Keratinocyte (primary cell): ENCODE results near the gene OTOF. TPM values are rescaled to one million over a fixed set of nuclear protein-coding genes. Genes with fewer than 3 reads are reported as not detected.
"Not testable (repeated sequence)": the region's sequence is repeated elsewhere in the genome, so short reads cannot be mapped to it uniquely, and the experiment has no call there.

Experiments used
- DNase-seq: peaks from one replicate; pipeline ENCODE4 v3.0.0-alpha.2; 2011; ENCODE audit warnings: low read depth, missing footprints, low spot score
- FAIRE-seq: peaks from 2 replicates; lab custom pipeline; 2011; peaks lifted over from hg19 to GRCh38; lab: Jason Lieb, UNC
- H2AFZ ChIP-seq: 2 replicates; pipeline ENCODE4 v1.6.0; 2012; ENCODE audit warnings: low read length, control low read depth, inconsistent platforms; ENCODE audit not compliant: control insufficient read depth
- H3K27ac ChIP-seq: 2 replicates; pipeline ENCODE4 v1.5.1; 2011; ENCODE audit warnings: low read length; ENCODE audit not compliant: control insufficient read depth, insufficient read depth
- H3K27me3 ChIP-seq: 3 replicates; pipeline ENCODE4 v1.6.0; 2011; ENCODE audit warnings: low read length; ENCODE audit not compliant: control insufficient read depth, insufficient read depth; ENCODE audit errors: extremely low read depth
- H3K36me3 ChIP-seq, 2 experiments: 2 replicates in 1 of 2; 3 replicates in 1 of 2; pipeline ENCODE4 v1.5.1; 2011; ENCODE audit warnings: low read length in 2 of 2, mild to moderate bottlenecking in 1 of 2; ENCODE audit not compliant: control insufficient read depth in 2 of 2, insufficient read depth in 2 of 2; ENCODE audit errors: extremely low read depth in 1 of 2
- H3K4me1 ChIP-seq: 3 replicates; pipeline ENCODE4 v1.5.1; 2011; ENCODE audit warnings: low read length; ENCODE audit not compliant: control insufficient read depth, insufficient read depth; ENCODE audit errors: extremely low read depth
- H3K4me2 ChIP-seq: 3 replicates; pipeline ENCODE4 v1.6.0; 2011; ENCODE audit warnings: low read depth, low read length; ENCODE audit not compliant: control insufficient read depth, insufficient read depth; ENCODE audit errors: extremely low read depth
- H3K4me3 ChIP-seq, 3 experiments: fragments of 200-600 bp in 1 of 3; sonication (generic) in 1 of 3; 2 replicates in 2 of 3; 3 replicates in 1 of 3; pipeline ENCODE4 v1.5.1; 2011 to 2016; ENCODE audit warnings: low read length in 3 of 3, mild to moderate bottlenecking in 3 of 3, control low read depth in 2 of 3, inconsistent platforms in 1 of 3, low read depth in 1 of 3, mixed read lengths in 1 of 3, mixed run types in 1 of 3, moderate library complexity in 1 of 3; ENCODE audit not compliant: control insufficient read depth in 2 of 3, insufficient read depth in 2 of 3; ENCODE audit errors: extremely low read depth in 1 of 3
- H3K79me2 ChIP-seq: 2 replicates; pipeline ENCODE4 v1.6.0; 2012; ENCODE audit warnings: low read length; ENCODE audit not compliant: control insufficient read depth, insufficient read depth
- H3K9ac ChIP-seq: 3 replicates; pipeline ENCODE4 v1.6.0; 2011; ENCODE audit warnings: low read length; ENCODE audit not compliant: control insufficient read depth, insufficient read depth; ENCODE audit errors: extremely low read depth
- H3K9me1 ChIP-seq: 3 replicates; pipeline ENCODE4 v1.6.0; 2011; ENCODE audit warnings: low read length; ENCODE audit not compliant: control insufficient read depth, insufficient read depth; ENCODE audit errors: extremely low read depth
- H3K9me3 ChIP-seq: 2 replicates; pipeline ENCODE4 v1.5.1; 2012; ENCODE audit warnings: low read depth, low read length; ENCODE audit not compliant: control insufficient read depth
- H4K20me1 ChIP-seq: 3 replicates; pipeline ENCODE4 v1.6.0; 2011; ENCODE audit warnings: low read length; ENCODE audit not compliant: control insufficient read depth, insufficient read depth; ENCODE audit errors: extremely low read depth
- EZH2 ChIP-seq: IDR thresholded peaks from one replicate; pipeline ENCODE4 v1.6.1; 2012; ENCODE audit warnings: inconsistent platforms, mild to moderate bottlenecking, low read length, moderate library complexity
- dilution Hi-C: fragments of 300-500 bp; cut with MboI; formaldehyde crosslinking; loops from one replicate; pipeline ENCODE4 v1.7.0; 2020; ENCODE audit warnings: low sequenced_read_pairs; ENCODE audit not compliant: extremely low pct_ligation_motif_present
- polyA plus RNA-seq, 5 experiments: library from polyadenylated mRNA; depleted of rRNA in 3 of 5; stranded (reverse) in 3 of 5; stranded (forward) in 1 of 5; unstranded in 1 of 5; fragments of >200 nt; gene quantifications; 1 replicate in 1 of 5; 2 replicates in 3 of 5; 3 replicates in 1 of 5; pipeline versions ENCODE4 v1.2.1 to v1.2.3, GENCODE V29; 2011 to 2012; ENCODE audit warnings: missing spikeins in 2 of 5, low read depth in 1 of 5, low replicate concordance in 1 of 5
- TF ChIP-seq, protein P1 (sequence below), 3 experiments: IDR thresholded peaks in 1 of 3; conservative IDR thresholded peaks in 1 of 3; optimal IDR thresholded peaks in 1 of 3; 2 replicates in 2 of 3; 3 replicates in 1 of 3; pipeline versions ENCODE3 to v1.5.1; 2011; ENCODE audit warnings: low read length in 3 of 3, mild to moderate bottlenecking in 3 of 3, moderate library complexity in 2 of 3, control low read depth in 1 of 3, inconsistent platforms in 1 of 3; ENCODE audit not compliant: insufficient read depth in 2 of 3; ENCODE audit errors: extremely low read depth in 1 of 3

OTOF gene
- polyA plus RNA-seq, 1 donor (not counting 4 experiments of a cell fraction or from before 2014, with no cell fraction given) = not detected

DNA sequence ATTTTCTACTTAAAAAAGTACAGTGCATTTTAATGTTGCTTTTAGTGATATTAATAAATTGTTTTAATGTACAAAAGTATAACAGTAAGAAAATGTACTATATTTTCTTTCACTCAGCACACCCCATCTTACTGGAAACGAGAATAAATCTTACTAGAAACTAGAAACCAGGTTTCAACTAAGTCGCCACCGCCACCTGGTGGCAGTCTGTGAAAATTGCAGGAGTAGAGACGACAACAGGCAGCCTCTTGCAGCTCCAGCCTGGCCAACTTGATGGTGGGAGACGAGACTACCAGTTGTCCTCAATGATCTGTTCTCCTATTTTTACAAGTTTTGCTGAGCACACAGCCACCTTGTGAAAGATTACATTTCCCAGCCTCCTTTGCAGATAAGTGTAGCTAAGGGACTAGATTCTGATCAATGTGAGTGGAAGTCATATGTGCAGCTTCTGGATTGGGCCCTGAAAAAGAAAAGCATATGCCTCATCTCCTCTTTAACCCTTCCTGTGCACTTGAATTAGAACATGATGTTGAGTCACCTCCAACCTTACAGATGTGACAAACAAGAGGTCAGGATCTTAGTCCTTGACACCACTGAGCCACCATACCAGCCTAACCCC lies 8.7 kb downstream of the OTOF start:
- H3K79me2 ChIP-seq = no peaks in the 10 kb centered on the region
- TF ChIP-seq EZH2 = no peak
- TF ChIP-seq, protein P1, sequence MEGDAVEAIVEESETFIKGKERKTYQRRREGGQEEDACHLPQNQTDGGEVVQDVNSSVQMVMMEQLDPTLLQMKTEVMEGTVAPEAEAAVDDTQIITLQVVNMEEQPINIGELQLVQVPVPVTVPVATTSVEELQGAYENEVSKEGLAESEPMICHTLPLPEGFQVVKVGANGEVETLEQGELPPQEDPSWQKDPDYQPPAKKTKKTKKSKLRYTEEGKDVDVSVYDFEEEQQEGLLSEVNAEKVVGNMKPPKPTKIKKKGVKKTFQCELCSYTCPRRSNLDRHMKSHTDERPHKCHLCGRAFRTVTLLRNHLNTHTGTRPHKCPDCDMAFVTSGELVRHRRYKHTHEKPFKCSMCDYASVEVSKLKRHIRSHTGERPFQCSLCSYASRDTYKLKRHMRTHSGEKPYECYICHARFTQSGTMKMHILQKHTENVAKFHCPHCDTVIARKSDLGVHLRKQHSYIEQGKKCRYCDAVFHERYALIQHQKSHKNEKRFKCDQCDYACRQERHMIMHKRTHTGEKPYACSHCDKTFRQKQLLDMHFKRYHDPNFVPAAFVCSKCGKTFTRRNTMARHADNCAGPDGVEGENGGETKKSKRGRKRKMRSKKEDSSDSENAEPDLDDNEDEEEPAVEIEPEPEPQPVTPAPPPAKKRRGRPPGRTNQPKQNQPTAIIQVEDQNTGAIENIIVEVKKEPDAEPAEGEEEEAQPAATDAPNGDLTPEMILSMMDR (optimal IDR thresholded peaks at IDR 0.05 in 1 of 3, IDR thresholded peaks at IDR 0.05 in 1 of 3, conservative IDR thresholded peaks at IDR 0.05 in 1 of 3; ENCODE audit: extremely low read depth in 1 of 3, insufficient read depth in 2 of 3, low read length in 3 of 3) = peak; percentile 68 to 84 (median 82)
- DNase-seq (peak; percentile 49), FAIRE-seq (no peak)
- dilution Hi-C loops = no loop called here
- no peaks in the 10 kb centered on the region for H4K20me1 ChIP-seq
- no peak overlapping the region for H3K9ac ChIP-seq
- no peaks in the 10 kb centered on the region for H3K4me1 ChIP-seq
- no peaks in the 10 kb centered on the region for H3K27me3 ChIP-seq
- no peak overlapping the region for H2AFZ ChIP-seq
- H3K4me3 ChIP-seq = no peak overlapping the region
- no peak overlapping the region for H3K27ac ChIP-seq
- no peaks in the 10 kb centered on the region for H3K9me3 ChIP-seq
- no peaks in the 10 kb centered on the region for H3K36me3 ChIP-seq
- H3K4me2 ChIP-seq = no peak overlapping the region
- no peaks in the 10 kb centered on the region for H3K9me1 ChIP-seq

DNA sequence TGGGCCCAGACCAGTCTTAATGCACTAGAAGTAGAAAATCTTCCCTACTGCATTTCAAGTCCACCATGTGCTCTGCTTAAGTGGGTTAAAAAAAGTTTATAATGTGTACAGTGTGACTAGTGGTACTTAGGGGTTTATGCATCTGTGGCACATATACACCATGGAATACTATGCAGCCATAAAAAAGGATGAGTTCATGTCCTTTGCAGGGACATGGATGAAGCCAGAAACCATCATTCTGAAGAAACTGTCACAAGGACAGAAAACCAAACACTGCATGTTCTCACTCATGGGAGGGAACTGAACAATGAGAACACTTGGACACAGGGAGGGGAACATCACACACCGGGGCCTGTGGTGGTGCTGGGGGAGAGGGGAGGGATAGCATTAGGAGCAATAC lies 9.4 kb downstream of the OTOF start:
- H3K4me2 ChIP-seq, H3K27ac ChIP-seq, H3K4me3 ChIP-seq, FAIRE-seq, H3K9me1 ChIP-seq, H3K36me3 ChIP-seq, H3K27me3 ChIP-seq, dilution Hi-C loops, H3K9me3 ChIP-seq, DNase-seq, H3K79me2 ChIP-seq, H4K20me1 ChIP-seq, H3K9ac ChIP-seq, H3K4me1 ChIP-seq, H2AFZ ChIP-seq: not testable (repeated sequence)
